ENCODE measurements around the gene COX8A.
A peak's percentile ranks its signal among the peaks of the same experiment; 100 is the strongest.

COX8A gene, protein sequence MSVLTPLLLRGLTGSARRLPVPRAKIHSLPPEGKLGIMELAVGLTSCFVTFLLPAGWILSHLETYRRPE

DNA sequence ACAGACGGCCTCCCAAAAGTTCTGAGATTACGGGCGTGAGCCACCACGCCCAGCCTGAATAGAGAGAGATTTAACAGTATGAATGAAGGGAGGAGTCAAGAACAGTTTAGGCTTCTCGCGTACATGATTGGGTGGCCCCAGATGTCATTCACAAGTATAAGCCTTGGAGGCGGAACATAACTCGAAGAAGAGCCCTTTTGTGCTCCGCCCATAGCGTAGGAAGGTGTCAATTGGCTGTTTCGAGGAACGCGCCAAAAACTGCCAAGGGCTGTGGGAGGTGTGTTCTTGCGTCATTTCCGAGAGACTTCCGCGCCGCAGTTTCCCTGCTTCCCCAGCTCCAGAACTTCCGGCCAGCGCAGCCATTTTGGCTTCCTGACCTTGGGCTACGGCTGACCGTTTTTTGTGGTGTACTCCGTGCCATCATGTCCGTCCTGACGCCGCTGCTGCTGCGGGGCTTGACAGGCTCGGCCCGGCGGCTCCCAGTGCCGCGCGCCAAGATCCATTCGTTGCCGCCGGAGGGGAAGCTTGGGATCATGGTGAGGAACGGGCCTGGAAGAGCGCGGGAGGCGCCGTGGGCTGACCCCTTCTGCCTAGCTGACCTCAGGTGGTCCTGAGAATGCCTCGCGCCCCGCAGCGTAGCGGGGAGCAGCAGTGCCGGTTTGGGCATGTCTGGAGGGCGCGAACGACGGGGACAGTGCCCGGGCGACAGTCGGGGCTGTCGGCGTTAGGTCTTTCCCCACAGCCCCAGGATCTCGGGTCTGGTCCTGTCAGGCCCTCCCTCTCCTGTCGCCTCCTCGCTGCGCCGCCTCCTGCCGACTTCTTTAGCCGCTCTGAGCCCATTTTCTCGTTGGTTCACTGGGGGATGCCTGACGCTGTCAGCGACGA is at the start of gene COX8A:
Gene COX8A, plus strand, starts transcription at position 362 of the 885 bp plus-strand sequence. Its CDS starts 61 bp downstream, at position 423.
- DNase-seq (ENCODE audit: low spot score), result peak; percentile 97
- TF ChIP-seq, protein P1, sequence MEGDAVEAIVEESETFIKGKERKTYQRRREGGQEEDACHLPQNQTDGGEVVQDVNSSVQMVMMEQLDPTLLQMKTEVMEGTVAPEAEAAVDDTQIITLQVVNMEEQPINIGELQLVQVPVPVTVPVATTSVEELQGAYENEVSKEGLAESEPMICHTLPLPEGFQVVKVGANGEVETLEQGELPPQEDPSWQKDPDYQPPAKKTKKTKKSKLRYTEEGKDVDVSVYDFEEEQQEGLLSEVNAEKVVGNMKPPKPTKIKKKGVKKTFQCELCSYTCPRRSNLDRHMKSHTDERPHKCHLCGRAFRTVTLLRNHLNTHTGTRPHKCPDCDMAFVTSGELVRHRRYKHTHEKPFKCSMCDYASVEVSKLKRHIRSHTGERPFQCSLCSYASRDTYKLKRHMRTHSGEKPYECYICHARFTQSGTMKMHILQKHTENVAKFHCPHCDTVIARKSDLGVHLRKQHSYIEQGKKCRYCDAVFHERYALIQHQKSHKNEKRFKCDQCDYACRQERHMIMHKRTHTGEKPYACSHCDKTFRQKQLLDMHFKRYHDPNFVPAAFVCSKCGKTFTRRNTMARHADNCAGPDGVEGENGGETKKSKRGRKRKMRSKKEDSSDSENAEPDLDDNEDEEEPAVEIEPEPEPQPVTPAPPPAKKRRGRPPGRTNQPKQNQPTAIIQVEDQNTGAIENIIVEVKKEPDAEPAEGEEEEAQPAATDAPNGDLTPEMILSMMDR (IDR thresholded peaks at IDR 0.05; ENCODE audit: extremely low read depth, missing control alignments), result no peak

DNA sequence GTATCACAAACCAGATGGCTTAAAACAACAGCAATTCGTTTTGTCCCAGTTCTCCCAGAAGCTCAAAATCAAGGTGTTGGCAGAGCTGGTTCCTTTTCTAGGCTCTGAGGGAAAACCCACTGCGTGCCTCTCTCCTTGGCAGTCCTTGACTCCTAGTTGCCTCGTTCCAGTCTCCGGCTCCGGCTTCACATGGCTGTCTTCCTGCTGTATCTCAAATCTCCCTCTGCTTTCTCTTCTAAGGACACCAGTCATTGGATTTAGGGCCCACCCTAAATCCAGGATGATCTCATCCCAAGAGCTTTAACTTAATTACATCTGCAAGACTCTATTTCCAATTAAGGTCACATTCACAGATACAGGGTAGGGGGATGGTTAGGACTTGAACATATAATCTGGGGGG is 44.8 kb upstream of the COX8A start:
- TF ChIP-seq, protein P1 (IDR thresholded peaks at IDR 0.05; ENCODE audit: extremely low read depth, missing control alignments), result no peak
- DNase-seq (ENCODE audit: low spot score), result no peak

DNA sequence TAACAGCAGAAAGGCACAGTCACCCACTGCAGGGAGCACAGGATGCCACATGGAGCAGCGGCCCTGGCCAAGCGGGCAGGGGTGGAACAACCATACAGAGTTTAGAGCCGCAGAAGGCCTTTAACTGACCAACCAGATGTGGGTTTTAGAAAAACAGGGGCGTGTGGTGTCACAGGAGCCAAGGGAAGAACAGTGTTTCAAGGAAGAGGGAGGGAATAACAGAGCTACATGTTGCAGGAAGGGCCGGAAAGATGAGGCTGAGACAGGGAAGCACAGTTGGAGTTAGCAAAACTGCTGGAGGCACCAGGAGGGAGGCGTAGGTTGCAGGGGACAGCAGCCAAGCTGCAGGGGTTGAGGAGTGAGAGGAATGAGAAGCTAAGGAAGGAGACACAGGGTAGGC is 43.4 kb upstream of the COX8A start:
- TF ChIP-seq, protein P1 (IDR thresholded peaks at IDR 0.05; ENCODE audit: extremely low read depth, missing control alignments), result no peak
- DNase-seq (ENCODE audit: low spot score), result no peak

DNA sequence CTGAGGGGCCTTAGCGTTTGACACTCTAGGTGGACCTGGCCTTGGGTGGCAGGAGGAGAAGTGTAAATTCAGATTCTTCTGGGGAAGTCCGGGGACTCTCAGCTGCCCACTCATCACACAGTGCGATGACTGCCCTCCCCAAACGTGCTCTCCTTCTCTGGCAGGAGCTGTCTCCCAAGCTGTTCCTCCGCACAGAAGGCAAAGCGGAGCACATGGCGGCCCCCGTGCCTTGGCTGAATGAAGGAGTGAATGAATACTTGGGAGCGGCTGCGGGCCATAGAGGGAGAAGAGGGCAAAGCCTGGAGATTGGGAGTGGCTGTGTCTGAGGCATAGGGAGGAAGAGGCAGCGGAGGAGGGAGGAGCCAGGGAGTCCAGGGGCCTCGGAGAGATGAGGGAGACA is 42.5 kb upstream of the COX8A start:
- DNase-seq (ENCODE audit: low spot score), result no peak
- TF ChIP-seq, protein P1 (IDR thresholded peaks at IDR 0.05; ENCODE audit: extremely low read depth, missing control alignments), result no peak

DNA sequence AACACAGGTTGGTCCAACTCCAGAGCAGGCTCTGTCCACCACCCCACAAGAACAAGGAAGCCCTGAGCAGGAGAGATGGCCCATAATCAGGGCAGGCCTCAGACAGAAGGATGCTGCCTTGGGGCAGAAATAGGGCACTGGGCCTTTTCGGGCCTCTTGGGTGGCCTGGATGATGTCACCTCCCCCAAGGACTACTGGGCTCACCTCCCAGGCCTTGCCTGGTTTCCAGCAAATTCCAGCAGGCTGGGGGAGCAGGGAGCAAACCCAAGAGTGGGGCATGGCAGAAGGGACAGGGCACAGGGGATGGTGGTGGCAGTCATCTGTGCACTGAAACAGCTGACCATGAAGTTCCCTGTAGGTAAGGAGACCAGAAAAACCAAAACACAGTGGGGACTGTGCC is 41.0 kb upstream of the COX8A start:
- no peak for DNase-seq (ENCODE audit: low spot score)
- TF ChIP-seq, protein P1 (IDR thresholded peaks at IDR 0.05; ENCODE audit: extremely low read depth, missing control alignments), result no peak

DNA sequence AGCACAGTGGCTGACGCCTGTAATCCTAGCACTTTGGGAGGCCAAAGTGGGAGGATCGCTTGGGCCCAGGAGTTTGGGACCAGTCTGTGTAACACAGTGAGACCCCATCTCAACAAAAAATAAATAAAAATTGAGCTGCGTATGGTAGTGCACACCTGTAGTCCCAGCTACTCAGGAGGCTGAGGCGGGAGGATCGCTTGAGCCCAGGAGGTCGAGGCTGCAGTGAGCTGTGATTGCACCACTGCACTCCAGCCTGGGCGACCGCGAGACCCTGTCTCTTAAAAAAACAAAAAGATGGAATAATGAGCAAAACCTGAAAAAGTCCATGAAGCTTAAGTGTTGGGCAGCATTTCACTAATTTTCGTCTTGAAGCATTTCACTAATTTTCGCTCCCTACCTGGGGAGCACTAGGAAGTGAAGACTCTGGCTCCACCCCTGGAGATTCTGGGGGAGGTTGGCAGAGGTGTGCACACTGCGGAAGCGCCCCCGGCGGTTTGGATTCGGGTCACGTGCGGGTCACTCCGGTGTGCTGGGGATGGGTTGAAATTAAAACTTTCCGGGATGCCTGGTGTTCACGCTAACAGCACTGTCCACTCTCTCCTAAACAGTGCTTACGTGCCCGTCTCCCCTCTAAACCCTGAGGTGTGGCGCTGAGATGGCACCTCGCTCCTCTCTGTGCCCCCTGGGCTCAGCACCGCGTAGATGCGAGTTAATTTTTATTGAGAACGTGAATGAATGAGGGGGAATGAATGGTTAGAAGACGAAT is 36.5 kb upstream of the COX8A start:
- TF ChIP-seq, protein P1 (IDR thresholded peaks at IDR 0.05; ENCODE audit: extremely low read depth, missing control alignments), result no peak
- DNase-seq (ENCODE audit: low spot score), result peak; percentile 36
